B cell (primary cell): Measurements from ENCODE around the gene GFI1B. TPM values are rescaled to one million over a fixed set of nuclear protein-coding genes. Genes with fewer than 3 reads are reported as not detected.

Experiments
- ATAC-seq: fragments of 200-7000 bp; cut with Tn5 transposase; one replicate; pipeline ENCODE4 v1.10.0; 2021; ENCODE audit warnings: low read depth, mild to moderate bottlenecking, moderate number of reproducible peaks, moderate library complexity
- CTCF ChIA-PET: fragments of 350-600 bp; sonication (Branson Sonifier 250); formaldehyde crosslinking; loops from one replicate; lab custom pipeline; 2021; ENCODE audit warnings: antibody characterized with exemption, inconsistent platforms; lab: Charles Lee
- POLR2A ChIA-PET: fragments of 350-600 bp; sonication (Branson Sonifier 250); formaldehyde crosslinking; loops from one replicate; lab custom pipeline; 2021; ENCODE audit warnings: antibody characterized with exemption; lab: Charles Lee
- DNase-seq: peaks from one replicate; pipeline ENCODE4 v3.0.0; 2013
- H2AFZ ChIP-seq: 2 replicates; pipeline ENCODE4 v1.6.1; 2012; ENCODE audit warnings: mild to moderate bottlenecking, low read depth, low read length; ENCODE audit not compliant: insufficient read depth, poor library complexity, severe bottlenecking
- H3K27ac ChIP-seq, 2 donors: 1 replicate in 1 of 2; 2 replicates in 1 of 2; pipeline ENCODE4 v1.5.1; 2012 to 2013; ENCODE audit warnings: low read length in 2 of 2, mild to moderate bottlenecking in 2 of 2, moderate library complexity in 1 of 2
- H3K27me3 ChIP-seq, 4 experiments: fragments of 200-600 bp in 1 of 4; sonication (generic) in 1 of 4; replicated peaks in 1 of 4; 1 replicate in 2 of 4; 2 replicates in 2 of 4; pipeline versions ENCODE4 v1.6.1 to v1.7.0; 2013 to 2016; ENCODE audit warnings: low read length in 3 of 4, mild to moderate bottlenecking in 2 of 4, mixed read lengths in 1 of 4, moderate library complexity in 1 of 4; ENCODE audit not compliant: insufficient read depth in 4 of 4, control insufficient read depth in 3 of 4; ENCODE audit errors: control extremely low read depth in 1 of 4
- H3K36me3 ChIP-seq, 2 experiments: replicated peaks in 1 of 2; 1 replicate in 1 of 2; 2 replicates in 1 of 2; pipeline versions ENCODE4 v1.6.1 to v1.7.1; 2013; ENCODE audit warnings: low read length in 1 of 2; ENCODE audit not compliant: insufficient read depth in 2 of 2, control insufficient read depth in 1 of 2; ENCODE audit errors: control extremely low read depth in 1 of 2, extremely low read depth in 1 of 2
- H3K4me1 ChIP-seq, 2 donors: fragments of 200-600 bp in 1 of 2; sonication (generic) in 1 of 2; 1 replicate in 1 of 2; 2 replicates in 1 of 2; pipeline versions ENCODE4 v1.5.1 to v1.6.1; 2013 to 2017; ENCODE audit warnings: low read length in 2 of 2; ENCODE audit not compliant: control insufficient read depth in 2 of 2, insufficient read depth in 2 of 2
- H3K4me2 ChIP-seq: replicated peaks from 2 replicates; pipeline ENCODE3; 2012; ENCODE audit warnings: mild to moderate bottlenecking, low read depth, low read length; ENCODE audit not compliant: poor library complexity, severe bottlenecking
- H3K4me3 ChIP-seq, 5 experiments: fragments of 200-600 bp in 1 of 5; sonication (generic) in 1 of 5; 1 replicate in 3 of 5; 2 replicates in 2 of 5; pipeline versions ENCODE4 v1.5.1 to v1.7.0; 2011 to 2016; ENCODE audit warnings: low read length in 4 of 5, mild to moderate bottlenecking in 4 of 5, low read depth in 2 of 5, control low read depth in 1 of 5, moderate library complexity in 1 of 5; ENCODE audit not compliant: insufficient read depth in 1 of 5; ENCODE audit errors: control extremely low read depth in 1 of 5, extremely low read depth in 1 of 5
- H3K79me2 ChIP-seq: fragments of 200-600 bp; sonication (generic); one replicate; pipeline ENCODE4 v1.6.0; 2016; ENCODE audit warnings: low read length; ENCODE audit not compliant: control insufficient read depth, insufficient read depth
- H3K9ac ChIP-seq: fragments of 200-600 bp; sonication (generic); 2 replicates; pipeline ENCODE4 v1.6.1; 2017; ENCODE audit warnings: mild to moderate bottlenecking, low read length, moderate library complexity
- H3K9me3 ChIP-seq, 3 donors: one replicate each; pipeline versions ENCODE4 v1.6.1 to v1.7.1; 2013; ENCODE audit warnings: low read length in 2 of 3; ENCODE audit not compliant: control insufficient read depth in 2 of 3, insufficient read depth in 1 of 3; ENCODE audit errors: control extremely low read depth in 1 of 3
- H4K20me1 ChIP-seq: 2 replicates; pipeline ENCODE4 v1.6.0; 2012; ENCODE audit warnings: mild to moderate bottlenecking, low read length; ENCODE audit not compliant: insufficient read depth, control insufficient read depth, poor library complexity, severe bottlenecking
- H3K27ac Mint-ChIP-seq: one replicate; pipeline ENCODE4 v1.8.0; 2021; ENCODE audit warnings: mixed read lengths
- H3K27me3 Mint-ChIP-seq: one replicate; pipeline ENCODE4 v1.8.0; 2021; ENCODE audit warnings: mixed read lengths
- H3K4me1 Mint-ChIP-seq: one replicate; pipeline ENCODE4 v1.8.0; 2021; ENCODE audit warnings: mixed read lengths
- H3K4me3 Mint-ChIP-seq: one replicate; pipeline ENCODE4 v1.8.0; 2021; ENCODE audit warnings: mixed read lengths
- H3K9me3 Mint-ChIP-seq: one replicate; pipeline ENCODE4 v1.8.0; 2022; ENCODE audit warnings: mixed read lengths; ENCODE audit not compliant: insufficient read depth
- CTCF ChIP-seq: fragments of 200-600 bp; IDR thresholded peaks from one replicate; pipeline ENCODE4 v1.8.0; 2022; ENCODE audit warnings: antibody characterized with exemption, mild to moderate bottlenecking
- EZH2 ChIP-seq: IDR thresholded peaks from 2 replicates; pipeline ENCODE4 v1.6.1; 2012; ENCODE audit warnings: borderline replicate concordance, low read depth, mild to moderate bottlenecking, moderate library complexity, low read length; ENCODE audit not compliant: insufficient read depth, poor library complexity, severe bottlenecking
- WGBS: methylation state at CpG from one replicate; pipeline ENCODE4 v1.1.5; 2013; ENCODE audit warnings: missing lambda C conversion rate; ENCODE audit not compliant: insufficient coverage; 5-methylcytosine and 5-hydroxymethylcytosine counted together
- intact Hi-C: fragments of 100-400 bp; cut with micrococcal nuclease; formaldehyde crosslinking; loops from one replicate; pipeline ENCODE4 v1.10.0; 2022
- polyA plus RNA-seq: library from polyadenylated mRNA; depleted of rRNA; stranded (reverse); fragments of >200 nt; gene quantifications from 2 replicates; pipeline ENCODE4 v1.2.3, GENCODE V29; 2012
- total RNA-seq, 2 donors: library from RNA; stranded (reverse); fragments of 120-200 nt in 1 of 2; gene quantifications; 1 replicate in 1 of 2; 2 replicates in 1 of 2; pipeline versions ENCODE4 v1.2.3 to v1.2.4, GENCODE V29; 2013 to 2022

The GFI1B gene
- total and polyA plus RNA-seq, 2 donors (not counting 1 experiment from before 2014, with no cell fraction given), result 0.09 TPM; not detected in 1

- Histone ChIP-seq H2AFZ (no peak overlapping the region), H3K4me2 (no peak overlapping the region), H3K9ac (no peak overlapping the region), H3K4me1 (no peaks in the 10 kb centered on the region), H3K27ac (no peak overlapping the region), H3K27me3 (peaks cover 0 to 37% (median 4%) of the 10 kb centered on the region in 4 experiments), H3K4me3 (no peak overlapping the region), H3K9me3 (no peaks in the 10 kb centered on the region), H3K79me2 (no peaks in the 10 kb centered on the region), H3K36me3 (no peaks in the 10 kb centered on the region), H4K20me1 (no peaks in the 10 kb centered on the region)
- ATAC-seq, result no peak
- Mint-ChIP-seq H3K4me1 (peaks cover 6% of the 10 kb centered on the region), H3K27me3 (peaks cover 42% of the 10 kb centered on the region), H3K9me3 (no peaks in the 10 kb centered on the region), H3K4me3 (no peak overlapping the region), H3K27ac (no peak overlapping the region)
- DNase-seq, result no peak
- 96% methylated on average over 9 of the region's 14 CpGs for WGBS
- intact Hi-C loops, result no loop called here
- TF ChIP-seq CTCF, result no peak
- TF ChIP-seq EZH2, result no peak
- ChIA-PET CTCF (no interaction called here), POLR2A (no interaction called here)
These were observed 9.9 kb downstream of the GFI1B start for GRCh38 chr9:132988244-132989013.

GRCh38 chr9:132989014-132989310 is 10.5 kb downstream of the GFI1B start:
- no peak overlapping the region for H2AFZ ChIP-seq
- H3K9ac ChIP-seq, result no peak overlapping the region
- Mint-ChIP-seq H3K27ac (no peak overlapping the region), H3K4me1 (peaks cover 6% of the 10 kb centered on the region), H3K27me3 (peaks cover 46% of the 10 kb centered on the region), H3K9me3 (no peaks in the 10 kb centered on the region), H3K4me3 (no peak overlapping the region)
- DNase-seq, result no peak
- ATAC-seq, result no peak
- H3K9me3 ChIP-seq, result no peaks in the 10 kb centered on the region
- TF ChIP-seq EZH2 (no peak), CTCF (no peak)
- no peak overlapping the region for H3K4me2 ChIP-seq
- ChIA-PET CTCF (no interaction called here), POLR2A (no interaction called here)
- intact Hi-C loops, result no loop called here
- H3K36me3 ChIP-seq, result no peaks in the 10 kb centered on the region
- no peak overlapping the region for H3K4me3 ChIP-seq
- no peaks in the 10 kb centered on the region for H3K79me2 ChIP-seq
- H3K27ac ChIP-seq, result no peak overlapping the region
- no peaks in the 10 kb centered on the region for H3K4me1 ChIP-seq
- peaks cover 0 to 37% (median 4%) of the 10 kb centered on the region in 4 experiments for H3K27me3 ChIP-seq
- 97% methylated on average over 12 of the region's 13 CpGs for WGBS
- H4K20me1 ChIP-seq, result no peaks in the 10 kb centered on the region
